ENCODE data around the gene ZNF20. TPM values are rescaled to one million over a fixed set of nuclear protein-coding genes. Genes with fewer than 3 reads are reported as not detected.

Gene ZNF20
- total RNA-seq: 2.7 and 7.5 TPM in 2 replicates

DNA sequence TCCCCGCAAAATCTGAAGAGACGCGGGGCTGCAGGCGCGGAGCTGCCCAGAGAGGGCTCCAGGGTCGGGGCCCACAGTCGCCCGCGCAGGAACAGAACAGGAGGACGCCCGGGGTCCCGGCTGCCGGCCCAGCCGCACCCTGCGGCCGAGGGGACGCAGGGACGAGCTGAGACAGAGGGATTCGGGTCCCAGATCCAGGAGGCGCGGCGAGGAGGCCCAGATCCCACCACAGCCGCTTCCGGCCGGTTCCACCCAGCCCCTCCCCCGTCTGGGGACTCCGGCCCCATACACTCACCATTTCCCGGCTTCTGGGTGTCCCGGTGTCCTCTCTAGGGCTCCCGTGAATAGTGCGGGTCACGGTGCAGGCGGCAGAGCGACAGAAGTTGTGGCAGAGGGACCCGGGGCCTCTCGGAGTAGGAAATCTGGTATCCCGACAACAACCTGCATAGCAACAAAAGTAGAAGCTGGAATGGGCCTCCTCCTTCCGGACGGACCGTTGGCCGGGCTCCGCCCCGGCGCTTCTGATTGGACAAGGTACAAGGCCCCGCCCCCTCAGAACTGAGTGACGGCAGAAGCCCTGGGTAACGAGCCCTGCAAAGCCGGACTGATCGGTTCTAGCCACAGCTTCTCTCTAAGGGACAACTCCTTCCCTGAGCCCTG lies at the start of gene ZNF20:
Gene ZNF20 (minus strand): TSS at position 466 of the 660 bp plus-strand sequence. CDS start 168 bp downstream, at position 298.

DNA sequence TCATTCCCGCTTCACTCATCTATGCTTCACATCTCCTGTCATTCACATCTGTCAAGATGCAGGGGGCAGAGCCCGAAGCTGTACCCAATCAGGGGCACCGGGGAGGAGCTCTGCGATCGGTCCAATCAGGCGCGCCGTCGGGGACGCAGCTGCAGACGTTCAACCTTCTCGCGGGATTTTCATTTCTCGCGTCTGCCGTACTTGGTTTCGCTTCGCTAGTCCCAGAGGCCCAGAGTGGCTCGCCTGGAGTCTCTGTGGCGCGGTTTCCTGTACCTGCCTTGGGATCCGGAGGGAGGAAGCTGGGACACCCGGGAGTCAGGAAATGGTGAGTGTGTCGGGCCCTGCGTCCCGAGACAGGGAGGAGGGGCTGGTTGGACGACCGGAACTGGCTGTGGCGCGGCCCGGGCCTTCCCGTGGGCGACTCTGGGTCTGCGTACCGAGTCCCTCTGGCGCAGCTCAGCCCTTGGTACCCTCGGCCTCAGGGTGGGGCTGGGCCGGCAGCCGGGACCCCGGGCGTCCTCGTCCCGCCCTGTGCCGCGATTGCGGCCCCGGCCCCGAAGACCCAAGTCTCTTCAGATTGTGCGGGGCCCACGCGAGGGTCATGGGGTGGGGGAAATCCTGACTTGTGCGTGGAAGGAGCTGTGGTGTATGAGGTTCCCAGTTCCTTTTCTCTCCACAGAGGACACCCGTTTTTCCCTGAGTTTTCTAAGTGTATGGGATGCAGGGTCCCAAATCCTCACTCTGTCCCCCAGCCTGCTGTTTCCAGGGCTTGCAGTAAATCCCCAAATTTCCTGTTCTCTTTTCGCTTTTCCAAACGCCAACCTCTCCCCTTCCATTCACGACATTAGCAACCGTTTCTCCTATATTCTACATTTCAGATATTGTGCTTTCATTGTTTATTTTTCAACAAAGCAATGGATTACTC lies 23.0 kb upstream of the ZNF20 start, which contains the start of gene ZNF136:
Gene ZNF136 (plus strand): TSS at position 215 of the 925 bp plus-strand sequence. CDS start 108 bp downstream, at position 323.

DNA sequence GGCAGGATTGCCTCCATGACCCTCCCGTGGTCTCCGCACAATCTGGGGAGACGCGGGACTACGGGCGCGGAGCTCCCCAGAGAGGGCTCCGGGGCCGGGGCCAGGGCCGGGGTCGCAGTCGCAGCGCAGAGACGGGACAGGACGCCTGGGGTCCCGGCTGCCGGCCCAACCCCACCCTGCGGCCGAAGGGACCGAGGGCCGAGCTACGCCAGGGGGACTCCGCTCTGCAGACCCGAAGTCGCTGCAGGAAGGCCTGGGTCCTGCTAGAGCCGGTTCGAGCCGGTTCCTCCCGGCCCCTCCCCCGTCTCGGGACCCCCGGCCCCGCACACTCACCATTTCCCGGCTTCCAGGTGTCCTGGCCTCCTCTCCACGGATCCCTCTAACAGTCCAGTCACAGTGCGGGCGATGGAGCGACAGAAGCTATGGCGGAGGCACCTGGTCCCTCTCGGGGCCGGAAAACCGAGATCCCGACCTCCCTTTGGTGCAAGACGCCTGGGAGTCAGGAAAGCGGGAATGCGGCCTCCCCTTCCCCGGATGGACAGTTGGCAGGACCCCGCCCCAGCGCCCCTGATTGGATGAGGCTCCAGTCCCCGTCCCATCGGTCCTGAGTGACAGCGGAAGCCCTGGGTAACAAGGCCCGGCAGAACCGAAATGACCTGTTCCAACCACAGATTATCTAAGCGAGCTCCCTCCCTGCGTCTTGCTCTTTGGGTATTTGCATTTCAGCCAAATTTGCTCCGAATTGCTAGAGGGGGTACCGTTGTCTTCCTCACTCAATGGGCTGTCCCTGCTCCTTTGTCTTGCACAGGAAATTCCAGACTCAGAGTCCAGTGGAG lies 16.3 kb upstream of the ZNF20 start, which contains the start of gene ZNF625:
Gene ZNF625 (minus strand): TSS at position 512 of the 836 bp plus-strand sequence. CDS start 176 bp downstream, at position 336.

Other genes starting within 250 kb of the ZNF20 start
- 10.3 and 12.4 TPM in 2 replicates for gene ZNF700, start 215.2 kb downstream of the ZNF20 start, total RNA-seq
- gene ZNF763, start 175.3 kb downstream of the ZNF20 start, total RNA-seq: 0.68 and 1.9 TPM in 2 replicates
- gene ZNF433, start 104.7 kb downstream of the ZNF20 start, total RNA-seq: 7.2 and 8.5 TPM in 2 replicates
- gene ZNF878, start 87.4 kb downstream of the ZNF20 start, total RNA-seq: under 0.01 and 0.43 TPM in 2 replicates
- 3.8 and 9.5 TPM in 2 replicates for gene ZNF844, start 75.6 kb downstream of the ZNF20 start, total RNA-seq
- 4.8 and 10.3 TPM in 2 replicates for gene ZNF625, start 16.4 kb upstream of the ZNF20 start, total RNA-seq
- gene ZNF136, start 22.7 kb upstream of the ZNF20 start, total RNA-seq: 6.2 and 9.0 TPM in 2 replicates
- 9.6 and 11.8 TPM in 2 replicates for gene ZNF44, start 154.5 kb upstream of the ZNF20 start, total RNA-seq
- gene ZNF563, start 193.3 kb upstream of the ZNF20 start, total RNA-seq: 3.8 and 5.1 TPM in 2 replicates
- 4.1 and 4.3 TPM in 2 replicates for gene ZNF442, start 225.3 kb upstream of the ZNF20 start, total RNA-seq